Hepatocyte (in vitro differentiated cells): ENCODE data around the gene PKNOX1.
"Not testable (repeated sequence)": the region's sequence is repeated elsewhere in the genome, so short reads cannot be mapped to it uniquely, and the experiment has no call there.

Experiments
- CTCF ChIP-seq: fragments of 200-600 bp; sonication (generic); IDR thresholded peaks from 2 replicates; pipeline ENCODE4 v1.5.1; 2016; ENCODE audit warnings: antibody characterized with exemption, mild to moderate bottlenecking; ENCODE audit not compliant: poor library complexity
- EZH2 ChIP-seq: fragments of 200-600 bp; sonication (generic); IDR thresholded peaks from 2 replicates; pipeline ENCODE4 v1.6.1; 2016; ENCODE audit warnings: antibody characterized with exemption, mild to moderate bottlenecking, borderline replicate concordance
- EZH2phosphoT487 ChIP-seq: fragments of 200-600 bp; sonication (generic); IDR thresholded peaks from one replicate; pipeline ENCODE4 v1.6.1; 2018; ENCODE audit warnings: antibody characterized with exemption, mild to moderate bottlenecking, low read depth, moderate library complexity; ENCODE audit not compliant: unreplicated experiment, severe bottlenecking

- not testable (repeated sequence) for TF ChIP-seq EZH2, EZH2phosphoT487, CTCF
These were observed 37.1 kb upstream of the PKNOX1 start for GRCh38 chr21:42937034-42937940.
